SK-N-SH (cell line): Measurements from ENCODE around the gene ADGRE3. TPM values are rescaled to one million over a fixed set of nuclear protein-coding genes. Genes with fewer than 3 reads are reported as not detected.

Experiments
- CHD2 ChIP-seq: fragments of 150-350 bp; IDR thresholded peaks from 2 replicates; pipeline ENCODE4 v1.6.1; 2018; ENCODE audit warnings: low read length; ENCODE audit not compliant: partially characterized antibody
- EP300 ChIP-seq, 2 experiments: IDR thresholded peaks; 2 replicates each; pipeline versions ENCODE4 v1.4.0 to v1.6.1; 2012; ENCODE audit warnings: borderline replicate concordance in 1 of 2, low read depth in 1 of 2, low read length in 1 of 2
- FOSL2 ChIP-seq: IDR thresholded peaks from 2 replicates; pipeline ENCODE4 v1.4.0; 2012; ENCODE audit warnings: low read depth, mild to moderate bottlenecking, moderate library complexity, borderline replicate concordance
- FOXJ3 ChIP-seq: sonication (generic); formaldehyde crosslinking; IDR thresholded peaks from 2 replicates; pipeline ENCODE4 v1.5.1; 2020; ENCODE audit warnings: mild to moderate bottlenecking, missing genetic modification reagents
- FOXM1 ChIP-seq: IDR thresholded peaks from 2 replicates; pipeline ENCODE4 v1.4.0; 2012; ENCODE audit warnings: low read depth, mild to moderate bottlenecking
- GABPA ChIP-seq: IDR thresholded peaks from 2 replicates; pipeline ENCODE4 v1.4.0; 2012; ENCODE audit warnings: low read depth, mild to moderate bottlenecking
- JUND ChIP-seq: IDR thresholded peaks from 2 replicates; pipeline ENCODE4 v1.4.0; 2012
- NFIC ChIP-seq: IDR thresholded peaks from 2 replicates; pipeline ENCODE4 v1.4.0; 2012; ENCODE audit warnings: borderline replicate concordance
- NRF1 ChIP-seq: IDR thresholded peaks from 2 replicates; pipeline ENCODE4 v1.6.1; 2012; ENCODE audit warnings: low read depth, mild to moderate bottlenecking, low read length
- POLR2AphosphoS5 ChIP-seq: IDR thresholded peaks from 2 replicates; pipeline ENCODE4 v1.6.1; 2012; ENCODE audit warnings: low read depth, low read length
- RAD21 ChIP-seq: IDR thresholded peaks from 2 replicates; pipeline ENCODE4 v1.6.1; 2012; ENCODE audit warnings: mild to moderate bottlenecking, low read length
- RXRA ChIP-seq: IDR thresholded peaks from 2 replicates; pipeline ENCODE4 v1.4.0; 2012; ENCODE audit warnings: low read depth, mild to moderate bottlenecking, borderline replicate concordance
- SIN3A ChIP-seq: IDR thresholded peaks from 2 replicates; pipeline ENCODE4 v1.6.1; 2012; ENCODE audit warnings: low read depth, mild to moderate bottlenecking, low read length, moderate library complexity, borderline replicate concordance
- TAF1 ChIP-seq: IDR thresholded peaks from 2 replicates; pipeline ENCODE4 v1.6.1; 2012; ENCODE audit warnings: low read depth, mild to moderate bottlenecking, low read length, moderate library complexity, borderline replicate concordance
- TCF12 ChIP-seq: IDR thresholded peaks from 2 replicates; pipeline ENCODE4 v1.4.0; 2012
- YY1 ChIP-seq: IDR thresholded peaks from 2 replicates; pipeline ENCODE4 v1.4.0; 2012; ENCODE audit warnings: low read depth, mild to moderate bottlenecking
- polyA plus RNA-seq, 3 experiments: library from polyadenylated mRNA; depleted of rRNA; stranded (reverse); fragments of >200 nt; gene quantifications; 2 replicates each; pipeline ENCODE4 v1.2.3, GENCODE V29; 2012
- TF ChIP-seq, protein P1 (sequence below): IDR thresholded peaks from 2 replicates; pipeline ENCODE4 v1.4.0; 2012; ENCODE audit warnings: low read depth, borderline replicate concordance
- TF ChIP-seq, protein P2 (sequence below): IDR thresholded peaks from 2 replicates; pipeline ENCODE4; 2012
- TF ChIP-seq, protein P3 (sequence below): fragments of 150-350 bp; IDR thresholded peaks from 2 replicates; pipeline ENCODE4 v1.6.1; 2016; ENCODE audit warnings: mild to moderate bottlenecking, low read depth, low read length
- TF ChIP-seq, protein P4 (sequence below): IDR thresholded peaks from 2 replicates; pipeline ENCODE4 v1.4.0; 2012; ENCODE audit warnings: low read depth
- TF ChIP-seq, protein P5 (sequence below): IDR thresholded peaks from 2 replicates; pipeline ENCODE4 v1.6.1; 2012; ENCODE audit warnings: mild to moderate bottlenecking, low read depth, low read length, moderate library complexity
- TF ChIP-seq, protein P6 (sequence below): IDR thresholded peaks from 2 replicates; pipeline ENCODE4 v1.4.0; 2012; ENCODE audit warnings: low read depth, borderline replicate concordance

The ADGRE3 gene
- polyA plus RNA-seq, 1 of the 3 experiments (the other 2 are of a cell fraction): not detected

DNA sequence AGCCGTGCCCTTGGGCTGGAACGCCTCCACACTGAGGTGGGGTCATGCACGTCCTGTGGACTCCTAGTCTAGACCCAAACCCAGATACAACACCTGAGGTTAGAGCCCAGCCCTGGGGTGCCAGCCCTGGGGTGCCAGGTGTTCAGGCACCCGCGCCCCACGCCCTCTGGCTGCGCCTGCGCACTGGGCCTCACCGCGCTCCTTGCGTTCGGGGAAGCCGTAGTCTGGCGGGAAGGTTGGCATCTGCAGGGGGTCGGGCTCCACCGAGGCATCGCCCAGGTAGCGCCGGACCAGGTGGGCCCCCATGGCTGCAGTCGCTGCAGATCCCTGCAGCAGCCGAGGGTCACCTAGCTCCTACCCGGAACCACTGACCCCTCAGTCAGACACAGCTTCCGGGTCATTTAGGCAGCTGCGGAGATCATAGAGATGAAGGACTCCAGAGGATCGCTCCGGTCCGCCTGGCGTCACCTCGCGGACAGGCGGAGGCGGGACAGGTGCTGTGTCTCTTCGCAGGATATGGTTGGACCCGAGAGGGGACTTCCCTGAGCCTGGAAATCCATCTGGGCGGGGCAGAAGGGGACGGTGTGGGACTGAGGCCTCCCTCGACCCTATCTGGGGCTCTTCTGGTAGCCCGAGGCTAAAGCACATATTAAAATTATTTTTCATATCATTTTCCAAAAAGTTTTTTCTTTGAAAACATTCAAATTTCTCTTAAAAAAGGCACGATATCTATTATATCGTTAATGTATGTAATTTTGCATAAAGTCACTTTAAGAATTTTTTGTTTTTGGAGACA, 102.8 kb downstream of the ADGRE3 start, which contains the start of gene NDUFB7 (continued):
- TF ChIP-seq, protein P1, sequence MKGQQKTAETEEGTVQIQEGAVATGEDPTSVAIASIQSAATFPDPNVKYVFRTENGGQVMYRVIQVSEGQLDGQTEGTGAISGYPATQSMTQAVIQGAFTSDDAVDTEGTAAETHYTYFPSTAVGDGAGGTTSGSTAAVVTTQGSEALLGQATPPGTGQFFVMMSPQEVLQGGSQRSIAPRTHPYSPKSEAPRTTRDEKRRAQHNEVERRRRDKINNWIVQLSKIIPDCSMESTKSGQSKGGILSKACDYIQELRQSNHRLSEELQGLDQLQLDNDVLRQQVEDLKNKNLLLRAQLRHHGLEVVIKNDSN: peak; percentile 10; the same call in 1 of the 2 replicates
- TF ChIP-seq FOXJ3 (no peak), FOSL2 (no peak), NFIC (no peak), NRF1 (peak; percentile 79), JUND (no peak), GABPA (peak; percentile 98), EP300 (IDR thresholded peaks at IDR 0.05; ENCODE audit: borderline replicate concordance in 1 of 2, low read depth in 1 of 2, low read length in 1 of 2) (peak in 1 of 2 experiments; percentile 37; a peak in 3 of 4 replicates), POLR2AphosphoS5 (peak; percentile 87), TAF1 (peak; percentile 83), SIN3A (0 out of 2 replicates have a peak, but pooled peaks have one; percentile 50), RXRA (no peak), FOXM1 (no peak), TCF12 (peak; percentile 67), CHD2 (peak; percentile 91), YY1 (peak; percentile 61; the same call in 1 of the 2 replicates), RAD21 (no peak)
- TF ChIP-seq, protein P2, sequence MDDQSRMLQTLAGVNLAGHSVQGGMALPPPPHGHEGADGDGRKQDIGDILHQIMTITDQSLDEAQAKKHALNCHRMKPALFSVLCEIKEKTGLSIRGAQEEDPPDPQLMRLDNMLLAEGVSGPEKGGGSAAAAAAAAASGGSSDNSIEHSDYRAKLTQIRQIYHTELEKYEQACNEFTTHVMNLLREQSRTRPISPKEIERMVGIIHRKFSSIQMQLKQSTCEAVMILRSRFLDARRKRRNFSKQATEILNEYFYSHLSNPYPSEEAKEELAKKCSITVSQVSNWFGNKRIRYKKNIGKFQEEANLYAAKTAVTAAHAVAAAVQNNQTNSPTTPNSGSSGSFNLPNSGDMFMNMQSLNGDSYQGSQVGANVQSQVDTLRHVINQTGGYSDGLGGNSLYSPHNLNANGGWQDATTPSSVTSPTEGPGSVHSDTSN: 0 out of 2 replicates have a peak, but pooled peaks have one; percentile 29
- TF ChIP-seq, protein P3, sequence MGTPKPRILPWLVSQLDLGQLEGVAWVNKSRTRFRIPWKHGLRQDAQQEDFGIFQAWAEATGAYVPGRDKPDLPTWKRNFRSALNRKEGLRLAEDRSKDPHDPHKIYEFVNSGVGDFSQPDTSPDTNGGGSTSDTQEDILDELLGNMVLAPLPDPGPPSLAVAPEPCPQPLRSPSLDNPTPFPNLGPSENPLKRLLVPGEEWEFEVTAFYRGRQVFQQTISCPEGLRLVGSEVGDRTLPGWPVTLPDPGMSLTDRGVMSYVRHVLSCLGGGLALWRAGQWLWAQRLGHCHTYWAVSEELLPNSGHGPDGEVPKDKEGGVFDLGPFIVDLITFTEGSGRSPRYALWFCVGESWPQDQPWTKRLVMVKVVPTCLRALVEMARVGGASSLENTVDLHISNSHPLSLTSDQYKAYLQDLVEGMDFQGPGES: no peak
- TF ChIP-seq, protein P4, sequence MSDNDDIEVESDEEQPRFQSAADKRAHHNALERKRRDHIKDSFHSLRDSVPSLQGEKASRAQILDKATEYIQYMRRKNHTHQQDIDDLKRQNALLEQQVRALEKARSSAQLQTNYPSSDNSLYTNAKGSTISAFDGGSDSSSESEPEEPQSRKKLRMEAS: peak; percentile 88
- TF ChIP-seq, protein P5, sequence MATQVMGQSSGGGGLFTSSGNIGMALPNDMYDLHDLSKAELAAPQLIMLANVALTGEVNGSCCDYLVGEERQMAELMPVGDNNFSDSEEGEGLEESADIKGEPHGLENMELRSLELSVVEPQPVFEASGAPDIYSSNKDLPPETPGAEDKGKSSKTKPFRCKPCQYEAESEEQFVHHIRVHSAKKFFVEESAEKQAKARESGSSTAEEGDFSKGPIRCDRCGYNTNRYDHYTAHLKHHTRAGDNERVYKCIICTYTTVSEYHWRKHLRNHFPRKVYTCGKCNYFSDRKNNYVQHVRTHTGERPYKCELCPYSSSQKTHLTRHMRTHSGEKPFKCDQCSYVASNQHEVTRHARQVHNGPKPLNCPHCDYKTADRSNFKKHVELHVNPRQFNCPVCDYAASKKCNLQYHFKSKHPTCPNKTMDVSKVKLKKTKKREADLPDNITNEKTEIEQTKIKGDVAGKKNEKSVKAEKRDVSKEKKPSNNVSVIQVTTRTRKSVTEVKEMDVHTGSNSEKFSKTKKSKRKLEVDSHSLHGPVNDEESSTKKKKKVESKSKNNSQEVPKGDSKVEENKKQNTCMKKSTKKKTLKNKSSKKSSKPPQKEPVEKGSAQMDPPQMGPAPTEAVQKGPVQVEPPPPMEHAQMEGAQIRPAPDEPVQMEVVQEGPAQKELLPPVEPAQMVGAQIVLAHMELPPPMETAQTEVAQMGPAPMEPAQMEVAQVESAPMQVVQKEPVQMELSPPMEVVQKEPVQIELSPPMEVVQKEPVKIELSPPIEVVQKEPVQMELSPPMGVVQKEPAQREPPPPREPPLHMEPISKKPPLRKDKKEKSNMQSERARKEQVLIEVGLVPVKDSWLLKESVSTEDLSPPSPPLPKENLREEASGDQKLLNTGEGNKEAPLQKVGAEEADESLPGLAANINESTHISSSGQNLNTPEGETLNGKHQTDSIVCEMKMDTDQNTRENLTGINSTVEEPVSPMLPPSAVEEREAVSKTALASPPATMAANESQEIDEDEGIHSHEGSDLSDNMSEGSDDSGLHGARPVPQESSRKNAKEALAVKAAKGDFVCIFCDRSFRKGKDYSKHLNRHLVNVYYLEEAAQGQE: 0 out of 2 replicates have a peak, but pooled peaks have one; percentile 37
- TF ChIP-seq, protein P6, sequence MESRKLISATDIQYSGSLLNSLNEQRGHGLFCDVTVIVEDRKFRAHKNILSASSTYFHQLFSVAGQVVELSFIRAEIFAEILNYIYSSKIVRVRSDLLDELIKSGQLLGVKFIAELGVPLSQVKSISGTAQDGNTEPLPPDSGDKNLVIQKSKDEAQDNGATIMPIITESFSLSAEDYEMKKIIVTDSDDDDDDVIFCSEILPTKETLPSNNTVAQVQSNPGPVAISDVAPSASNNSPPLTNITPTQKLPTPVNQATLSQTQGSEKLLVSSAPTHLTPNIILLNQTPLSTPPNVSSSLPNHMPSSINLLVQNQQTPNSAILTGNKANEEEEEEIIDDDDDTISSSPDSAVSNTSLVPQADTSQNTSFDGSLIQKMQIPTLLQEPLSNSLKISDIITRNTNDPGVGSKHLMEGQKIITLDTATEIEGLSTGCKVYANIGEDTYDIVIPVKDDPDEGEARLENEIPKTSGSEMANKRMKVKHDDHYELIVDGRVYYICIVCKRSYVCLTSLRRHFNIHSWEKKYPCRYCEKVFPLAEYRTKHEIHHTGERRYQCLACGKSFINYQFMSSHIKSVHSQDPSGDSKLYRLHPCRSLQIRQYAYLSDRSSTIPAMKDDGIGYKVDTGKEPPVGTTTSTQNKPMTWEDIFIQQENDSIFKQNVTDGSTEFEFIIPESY: no peak
- TF ChIP-seq, all 33 proteins: peak for 18
